Heart left ventricle (tissue), 16 donors: ENCODE data around the gene DOK5. TPM values are rescaled to one million over a fixed set of nuclear protein-coding genes. Genes with fewer than 3 reads are reported as not detected.

Source experiments
- ATAC-seq, 4 donors: fragments of 200-7000 bp; cut with Tn5 transposase; one replicate each; pipeline ENCODE4 v1.9.1; 2020 to 2022; ENCODE audit warnings: moderate library complexity in 4 of 4, mild to moderate bottlenecking in 3 of 4, moderate number of reproducible peaks in 1 of 4
- DNase-seq, 5 donors: peaks; one replicate each; pipeline ENCODE4 v3.0.0-alpha.2; 2020
- H3K27ac ChIP-seq, 12 donors: fragments of 200-600 bp; sonication (generic) in 4 of 12; one replicate each; pipeline versions ENCODE4 v1.5.0 to v1.8.0; 2016 to 2022; ENCODE audit warnings: mild to moderate bottlenecking in 2 of 12
- H3K27me3 ChIP-seq, 9 donors: fragments of 200-600 bp; sonication (generic) in 2 of 9; one replicate each; pipeline versions ENCODE4 v1.5.1 to v1.8.0; 2016 to 2022; ENCODE audit warnings: mild to moderate bottlenecking in 3 of 9
- H3K36me3 ChIP-seq, 9 donors: fragments of 200-600 bp; sonication (generic) in 2 of 9; one replicate each; pipeline versions ENCODE4 v1.5.0 to v1.8.0; 2018 to 2022; ENCODE audit warnings: mild to moderate bottlenecking in 2 of 9
- H3K4me1 ChIP-seq, 12 donors: fragments of 200-600 bp; sonication (generic) in 4 of 12; one replicate each; pipeline versions ENCODE4 v1.5.0 to v1.8.0; 2016 to 2022; ENCODE audit warnings: mild to moderate bottlenecking in 3 of 12
- H3K4me3 ChIP-seq, 12 donors: fragments of 200-600 bp; sonication (generic) in 4 of 12; one replicate each; pipeline versions ENCODE4 v1.5.0 to v1.8.0; 2017 to 2022; ENCODE audit warnings: mild to moderate bottlenecking in 9 of 12, moderate library complexity in 4 of 12
- H3K9me3 ChIP-seq, 12 donors: fragments of 200-600 bp; sonication (generic) in 4 of 12; one replicate each; pipeline versions ENCODE4 v1.5.0 to v1.8.0; 2016 to 2022; ENCODE audit warnings: mild to moderate bottlenecking in 1 of 12
- CTCF ChIP-seq, 12 donors: fragments of 200-600 bp; sonication (generic) in 4 of 12; IDR thresholded peaks; one replicate each; pipeline versions ENCODE4 v1.5.0 to v1.8.0; 2018 to 2022; ENCODE audit warnings: antibody characterized with exemption in 12 of 12, mild to moderate bottlenecking in 5 of 12
- POLR2A ChIP-seq, 2 donors: fragments of 450-650 bp; IDR thresholded peaks; one replicate each; pipeline ENCODE4 v1.6.1; 2017; ENCODE audit warnings: antibody characterized with exemption in 2 of 2, mild to moderate bottlenecking in 2 of 2, moderate library complexity in 2 of 2
- WGBS, 4 donors: extraction: QIAGEN DNeasy Blood & Tissue Kit in 2 of 4; methylation state at CpG; one replicate each; pipeline versions ENCODE4 v1.1.5 to v1.1.7; 2013 to 2018; 5-methylcytosine and 5-hydroxymethylcytosine counted together
- intact Hi-C, 10 donors: fragments of 100-400 bp; cut with DNase I; formaldehyde crosslinking; loops; one replicate each; pipeline versions ENCODE4 v1.11.1 to v1.14.2; 2022
- polyA plus RNA-seq, 2 donors: library from polyadenylated mRNA; stranded (reverse); fragments of 200-250 nt; gene quantifications; one replicate each; pipeline ENCODE4 v1.2.3, GENCODE V29; 2013
- total RNA-seq, 9 donors: library from RNA; depleted of rRNA in 2 of 9; stranded (reverse); fragments of >200 nt in 2 of 9; fragmentation: NEBNext Ultra II Directional in 3 of 9; extraction: Animal tissue kit (Norgen Biotek cat#: 25700) in 3 of 9; gene quantifications; one replicate each; pipeline versions ENCODE4 v1.1.0 to v1.2.4, GENCODE V29; 2016 to 2023
- donor health status: ischemic (EF 13 %, LVEDD 7.1; RV severe dilation, severe dysfunction).
- donor health status: healthy with polysubstance abuse.
- donor health status: DM: no; HTN: yes; CAD: no.
- donor health status: DM: no; HTN: no; CAD: no.
- donor health status: ischemic (EF 25% LVEDD 6.9; RV normal size, moderate dysfunction).
- donor health status: ischemic (EF 25% LVEDD 5.7; RV mildly dilated, moderate dysfunction).
- donor health status: healthy.
- donor health status: DM: yes; HTN: yes; CAD: no.
- donor health status: ischemic (EF 35%, LVEDD 5.7; RV mildly dilated, moderate dysfunction).
- donor health status: nonischemic (EF 11% LVEDD 7.7; RV severe dilation, severe dysfunction).
- donor health status: DM: yes; HTN: yes; CAD: no.
- donor health status: PGD.
- donor health status: ischemic (EF 29% LVEDD 5.4; RV normal size, mild dysfunction).
- donor health status: nonischemic (EF 23%, LVEDD 6.1; RV moderate dilation, normal function).

Gene DOK5
- total and polyA plus RNA-seq, 11 donors, result 3.4 to 23.5 (median 6.4) TPM

DNA sequence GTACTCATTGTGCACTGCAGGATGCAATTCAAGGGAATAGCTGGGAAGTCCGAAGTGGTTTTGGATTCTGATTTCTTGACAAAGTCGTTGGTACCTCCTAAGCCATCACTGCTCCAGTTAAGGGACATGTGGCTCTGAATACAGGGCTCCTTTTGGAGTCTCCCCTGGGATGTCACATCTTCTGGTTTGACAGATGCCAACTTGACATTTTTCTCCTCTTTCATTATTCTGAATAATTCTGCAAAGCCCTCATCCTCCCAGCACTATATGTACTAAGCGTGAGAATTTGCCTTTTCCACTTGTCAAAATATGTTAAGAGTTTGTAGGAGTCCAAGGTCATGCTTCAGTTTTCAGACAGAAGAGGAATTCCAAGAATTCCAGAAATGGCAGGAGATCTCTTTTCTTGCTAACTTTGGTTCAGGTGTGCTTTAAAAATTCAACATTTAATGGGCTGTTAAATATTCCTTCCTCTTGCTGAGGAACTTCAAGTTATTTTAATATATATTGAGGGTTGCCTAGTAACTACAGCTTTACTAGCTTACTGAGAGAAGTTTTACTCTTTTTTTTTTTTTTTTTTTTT is 38.7 kb downstream of the DOK5 start:
- ATAC-seq (no peak), DNase-seq (no peak)
- intact Hi-C loops, result no loop called here
- peaks cover 0 to 10% (median 0%) of the 10 kb centered on the region in 12 donors for H3K9me3 ChIP-seq
- no peak overlapping the region for H3K4me3 ChIP-seq
- TF ChIP-seq CTCF (IDR thresholded peaks at IDR 0.05) (no peak), POLR2A (IDR thresholded peaks at IDR 0.05) (no peak)
- no peaks in the 10 kb centered on the region for H3K36me3 ChIP-seq
- 64 to 78% (median 73%) methylated on average over 3 of the region's 3 CpGs for WGBS, 4 donors
- H3K4me1 ChIP-seq, result peaks cover 0 to 8% (median 0%) of the 10 kb centered on the region in 12 donors
- no peaks in the 10 kb centered on the region for H3K27me3 ChIP-seq
- H3K27ac ChIP-seq, result no peak overlapping the region

DNA sequence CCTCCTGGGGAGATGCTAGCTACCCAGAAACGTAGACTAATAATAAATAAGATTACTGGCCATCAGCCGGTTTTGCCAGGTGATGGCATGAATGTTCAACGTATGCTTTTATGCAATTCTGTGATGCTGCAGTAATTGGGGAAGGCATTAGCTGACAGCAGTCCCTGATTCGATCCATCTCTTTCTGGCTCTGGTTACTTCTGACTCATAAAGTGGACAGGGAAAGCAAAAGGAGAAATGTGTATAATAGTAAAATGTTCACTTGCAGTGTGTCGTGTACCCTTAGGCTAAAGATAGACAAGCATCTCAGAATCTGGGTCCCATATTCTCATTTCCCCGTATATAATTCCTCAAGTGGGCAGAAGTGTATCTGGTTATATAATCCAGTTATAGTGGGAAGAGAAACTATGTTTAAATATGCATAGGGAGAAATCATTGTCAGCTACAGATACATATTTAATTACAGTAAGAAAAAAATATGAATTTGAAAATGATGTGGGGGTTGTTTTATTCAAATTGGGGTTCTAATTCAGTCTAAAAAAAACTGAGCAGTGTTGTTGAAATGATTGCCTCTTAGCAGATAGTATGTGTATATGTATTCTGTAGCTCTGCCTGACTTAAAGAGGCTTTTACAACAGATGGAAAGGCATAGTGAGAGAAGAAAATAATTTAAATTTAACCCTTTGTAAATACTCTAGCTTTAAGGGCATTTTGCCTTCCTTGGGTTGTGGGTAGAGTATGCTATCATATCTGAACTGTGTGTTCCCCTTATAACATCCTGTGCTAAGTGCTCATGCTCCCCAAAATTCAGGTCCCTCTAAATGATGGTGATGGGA is 40.6 kb downstream of the DOK5 start:
- 66 to 78% (median 71%) methylated on average over 6 of the region's 6 CpGs for WGBS, 4 donors
- no peak for TF ChIP-seq CTCF (IDR thresholded peaks at IDR 0.05)
- no peak for TF ChIP-seq POLR2A (IDR thresholded peaks at IDR 0.05)
- H3K27me3 ChIP-seq, result no peaks in the 10 kb centered on the region
- intact Hi-C loops, result no loop called here
- H3K36me3 ChIP-seq, result no peaks in the 10 kb centered on the region
- ATAC-seq, result no peak
- peaks cover 0 to 10% (median 0%) of the 10 kb centered on the region in 12 donors for H3K9me3 ChIP-seq
- H3K27ac ChIP-seq, result no peak overlapping the region
- peaks cover 0 to 4% (median 0%) of the 10 kb centered on the region in 12 donors for H3K4me1 ChIP-seq
- no peak for DNase-seq
- H3K4me3 ChIP-seq, result no peak overlapping the region

GRCh38 chr20:54517241-54517975 is 42.0 kb downstream of the DOK5 start:
- DNase-seq, result no peak
- 87 to 92% (median 91%) methylated on average over 4 of the region's 4 CpGs for WGBS, 4 donors
- Histone ChIP-seq H3K27ac (no peak overlapping the region), H3K36me3 (no peaks in the 10 kb centered on the region), H3K9me3 (peaks cover 0 to 7% (median 0%) of the 10 kb centered on the region in 12 donors), H3K4me3 (no peak overlapping the region), H3K27me3 (no peaks in the 10 kb centered on the region), H3K4me1 (peaks cover 0 to 4% (median 0%) of the 10 kb centered on the region in 12 donors)
- intact Hi-C loops, result no loop called here
- TF ChIP-seq POLR2A (IDR thresholded peaks at IDR 0.05) (no peak), CTCF (IDR thresholded peaks at IDR 0.05) (no peak)
- ATAC-seq, result no peak

GRCh38 chr20:54524849-54525248 is 49.5 kb downstream of the DOK5 start:
- Histone ChIP-seq H3K27me3 (no peaks in the 10 kb centered on the region), H3K27ac (peak overlapping the region in 11 of 12 donors; percentile 20 to 92 (median 76)), H3K4me1 (peaks cover 0 to 34% (median 14%) of the 10 kb centered on the region in 12 donors), H3K36me3 (no peaks in the 10 kb centered on the region), H3K9me3 (no peaks in the 10 kb centered on the region), H3K4me3 (no peak overlapping the region)
- peak; percentile 95 to 99 (median 98) for ATAC-seq
- peak in 4 of 5 donors; percentile 31 to 63 (median 46) for DNase-seq
- TF ChIP-seq CTCF (IDR thresholded peaks at IDR 0.05) (no peak), POLR2A (IDR thresholded peaks at IDR 0.05) (no peak)
- WGBS, 4 donors, result 26 to 56% (median 39%) methylated on average over 3 of the region's 3 CpGs
- intact Hi-C loops, result no loop called here
